ENCODE results near the gene PCNX1. TPM values are rescaled to one million over a fixed set of nuclear protein-coding genes. Genes with fewer than 3 reads are reported as not detected.
"Not testable (repeated sequence)": the region's sequence is repeated elsewhere in the genome, so short reads cannot be mapped to it uniquely, and the experiment has no call there.

PCNX1 gene
- total RNA-seq, 4 donors from 2014 or later, result 41.8 to 83.1 (median 50.5) TPM

- DNase-seq (ENCODE audit: low spot score in 2 of 2), result no peak
- Histone ChIP-seq H3K36me3 (no peaks in the 10 kb centered on the region), H3K9me3 (no peaks in the 10 kb centered on the region), H3K27ac (no peak overlapping the region), H3K4me3 (no peak overlapping the region), H3K27me3 (no peaks in the 10 kb centered on the region), H3K4me1 (peaks cover 0 to 23% (median 4%) of the 10 kb centered on the region in 4 donors)
- WGBS, 2 donors, result 73 to 87% methylated on average over 3 of the region's 3 CpGs
- TF ChIP-seq, protein P1, sequence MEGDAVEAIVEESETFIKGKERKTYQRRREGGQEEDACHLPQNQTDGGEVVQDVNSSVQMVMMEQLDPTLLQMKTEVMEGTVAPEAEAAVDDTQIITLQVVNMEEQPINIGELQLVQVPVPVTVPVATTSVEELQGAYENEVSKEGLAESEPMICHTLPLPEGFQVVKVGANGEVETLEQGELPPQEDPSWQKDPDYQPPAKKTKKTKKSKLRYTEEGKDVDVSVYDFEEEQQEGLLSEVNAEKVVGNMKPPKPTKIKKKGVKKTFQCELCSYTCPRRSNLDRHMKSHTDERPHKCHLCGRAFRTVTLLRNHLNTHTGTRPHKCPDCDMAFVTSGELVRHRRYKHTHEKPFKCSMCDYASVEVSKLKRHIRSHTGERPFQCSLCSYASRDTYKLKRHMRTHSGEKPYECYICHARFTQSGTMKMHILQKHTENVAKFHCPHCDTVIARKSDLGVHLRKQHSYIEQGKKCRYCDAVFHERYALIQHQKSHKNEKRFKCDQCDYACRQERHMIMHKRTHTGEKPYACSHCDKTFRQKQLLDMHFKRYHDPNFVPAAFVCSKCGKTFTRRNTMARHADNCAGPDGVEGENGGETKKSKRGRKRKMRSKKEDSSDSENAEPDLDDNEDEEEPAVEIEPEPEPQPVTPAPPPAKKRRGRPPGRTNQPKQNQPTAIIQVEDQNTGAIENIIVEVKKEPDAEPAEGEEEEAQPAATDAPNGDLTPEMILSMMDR (IDR thresholded peaks at IDR 0.05), result no peak
- TF ChIP-seq EP300 (IDR thresholded peaks at IDR 0.05), result peak in 1 of 2 donors; percentile 16
- TF ChIP-seq POLR2A (IDR thresholded peaks at IDR 0.05), result no peak
Measured at GRCh38 chr14:71142375-71143038, 235.2 kb downstream of the PCNX1 start.

DNA sequence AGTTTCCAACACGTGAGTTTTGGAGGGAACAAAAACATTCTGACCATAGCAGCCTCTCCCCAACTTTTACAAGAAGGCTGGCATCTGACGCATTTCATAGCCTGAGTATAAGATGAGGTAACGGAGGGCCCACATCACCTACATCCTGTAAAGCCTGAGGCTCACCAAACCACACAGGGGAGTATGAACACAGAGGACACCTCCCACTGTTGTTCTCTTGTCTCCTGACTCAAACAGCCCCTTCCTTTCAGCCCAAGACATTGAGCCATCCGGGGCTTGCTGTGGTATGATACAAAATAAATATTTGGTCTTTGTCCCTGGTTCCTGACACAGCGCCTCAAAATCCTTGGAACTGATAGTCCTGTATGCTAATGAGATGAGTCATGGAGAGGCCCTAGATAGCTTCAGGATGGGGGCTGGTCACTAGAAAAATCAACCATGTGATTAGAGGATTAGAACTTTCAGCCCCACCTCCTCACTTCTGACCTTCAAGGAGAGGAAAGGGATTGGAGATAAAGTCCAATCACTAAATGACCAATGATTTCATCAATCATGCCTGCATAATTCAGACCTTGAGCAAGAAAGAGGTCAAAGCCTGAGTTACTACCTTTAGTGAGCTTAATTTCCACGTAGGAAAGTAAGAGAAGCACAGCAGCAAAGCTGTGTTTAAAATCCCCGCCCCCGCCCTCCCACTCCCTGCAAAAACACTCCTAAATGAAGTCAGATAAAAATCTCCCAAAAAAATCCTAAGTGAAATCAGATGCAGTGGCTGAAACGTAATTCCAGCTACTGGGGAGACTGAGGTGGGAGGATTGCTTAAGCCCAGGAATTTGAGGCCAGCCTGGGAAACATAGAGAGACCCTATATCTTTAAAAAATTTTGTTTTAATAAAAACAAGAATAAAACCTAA is 236.4 kb downstream of the PCNX1 start:
- H3K4me1 ChIP-seq, result peaks cover 0 to 22% (median 4%) of the 10 kb centered on the region in 4 donors
- no peak overlapping the region for H3K4me3 ChIP-seq
- H3K36me3 ChIP-seq, result no peaks in the 10 kb centered on the region
- 64 to 68% methylated on average over 9 of the region's 9 CpGs for WGBS, 2 donors
- no peak overlapping the region for H3K27ac ChIP-seq
- TF ChIP-seq, protein P1 (IDR thresholded peaks at IDR 0.05), result no peak
- TF ChIP-seq POLR2A (IDR thresholded peaks at IDR 0.05) (no peak), EP300 (IDR thresholded peaks at IDR 0.05) (no peak)
- no peaks in the 10 kb centered on the region for H3K9me3 ChIP-seq
- no peak for DNase-seq (ENCODE audit: low spot score in 2 of 2)
- no peaks in the 10 kb centered on the region for H3K27me3 ChIP-seq

DNA sequence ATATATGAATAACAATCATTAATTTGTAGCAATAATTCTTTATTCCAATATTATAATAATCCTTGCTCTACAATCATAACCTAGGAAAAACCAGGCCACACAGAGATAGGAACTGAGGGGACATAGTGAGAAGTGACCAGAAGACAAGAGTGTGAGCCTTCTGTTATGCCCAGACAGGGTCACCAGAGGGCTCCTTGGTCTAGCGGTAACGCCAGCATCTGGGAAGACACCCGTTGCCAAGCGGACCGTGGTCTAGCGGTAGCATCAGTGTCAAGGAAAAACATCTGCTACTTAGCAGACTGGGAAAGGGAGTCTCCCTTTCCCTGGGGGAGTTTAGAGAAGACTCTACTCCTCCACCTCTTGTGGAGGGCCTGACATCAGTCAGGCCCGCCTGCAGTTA is 240.1 kb downstream of the PCNX1 start:
- 86 to 88% methylated on average over 7 of the region's 7 CpGs for WGBS, 2 donors
- not testable (repeated sequence) for H3K27me3 ChIP-seq; H3K4me1 ChIP-seq; H3K4me3 ChIP-seq; DNase-seq (ENCODE audit: low spot score in 2 of 2); H3K36me3 ChIP-seq; H3K27ac ChIP-seq
- H3K9me3 ChIP-seq, result peaks cover 0 to 25% (median 2%) of the 10 kb centered on the region in 4 donors

DNA sequence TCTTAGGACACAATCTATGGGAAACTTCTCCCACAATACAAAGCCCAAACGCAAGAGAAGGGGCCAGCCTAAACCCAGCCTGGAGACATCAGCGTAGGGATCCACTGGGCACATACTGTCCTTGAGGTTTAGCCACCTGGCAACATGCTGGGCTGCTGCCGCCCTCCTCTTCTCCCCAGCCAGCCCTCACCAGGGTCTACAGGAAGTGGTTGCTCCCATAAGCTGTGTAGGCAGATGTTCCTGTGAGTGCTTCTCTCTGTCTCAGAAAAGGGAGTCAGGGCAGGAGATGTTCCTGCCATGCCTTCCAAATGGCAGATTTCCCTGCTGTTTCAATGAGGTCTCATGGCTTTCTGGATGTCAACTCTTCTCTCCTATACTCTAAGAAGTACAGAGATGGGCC is 241.4 kb downstream of the PCNX1 start:
- WGBS, 2 donors, result 80 to 85% methylated on average over 3 of the region's 3 CpGs
- Histone ChIP-seq H3K27me3 (no peaks in the 10 kb centered on the region), H3K9me3 (peaks cover 0 to 25% (median 2%) of the 10 kb centered on the region in 4 donors), H3K36me3 (no peaks in the 10 kb centered on the region), H3K27ac (no peak overlapping the region), H3K4me1 (peaks cover 0 to 5% (median 0%) of the 10 kb centered on the region in 4 donors), H3K4me3 (no peak overlapping the region)
- TF ChIP-seq, protein P1 (IDR thresholded peaks at IDR 0.05), result no peak
- TF ChIP-seq EP300 (IDR thresholded peaks at IDR 0.05), result no peak
- DNase-seq (ENCODE audit: low spot score in 2 of 2), result no peak

DNA sequence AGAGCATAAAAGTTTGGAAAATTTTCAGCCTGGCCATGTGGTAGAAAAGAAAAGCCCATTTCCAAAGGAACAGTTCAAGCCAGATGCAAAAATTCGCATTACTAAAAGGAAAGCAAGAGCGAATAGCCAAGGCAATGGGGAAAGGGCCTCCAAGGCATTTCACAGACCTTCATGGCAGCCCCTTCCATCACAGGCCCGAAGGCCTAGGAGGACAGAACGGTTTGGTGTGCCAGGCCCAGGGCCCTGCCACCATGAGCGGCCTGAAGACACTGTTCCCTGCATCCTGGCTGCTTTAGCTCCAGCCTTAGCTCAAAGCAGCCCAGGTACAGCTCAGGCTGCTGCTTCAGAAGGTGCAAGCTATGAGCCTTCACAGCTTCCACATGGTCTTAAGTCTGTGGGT is 243.5 kb downstream of the PCNX1 start:
- Histone ChIP-seq H3K4me1 (no peaks in the 10 kb centered on the region), H3K9me3 (peaks cover 0 to 25% (median 2%) of the 10 kb centered on the region in 4 donors), H3K27ac (no peak overlapping the region), H3K27me3 (no peaks in the 10 kb centered on the region), H3K36me3 (no peaks in the 10 kb centered on the region), H3K4me3 (no peak overlapping the region)
- WGBS, 2 donors, result 36 to 52% methylated on average over 4 to 5 of the region's 5 CpGs
- no peak for DNase-seq (ENCODE audit: low spot score in 2 of 2)
- TF ChIP-seq, protein P1 (IDR thresholded peaks at IDR 0.05), result no peak
- TF ChIP-seq POLR2A (IDR thresholded peaks at IDR 0.05), result no peak
- no peak for TF ChIP-seq EP300 (IDR thresholded peaks at IDR 0.05)

All from tibial nerve (tissue), 4 donors.